Measurements from ENCODE around the gene SLC39A8.

DNA sequence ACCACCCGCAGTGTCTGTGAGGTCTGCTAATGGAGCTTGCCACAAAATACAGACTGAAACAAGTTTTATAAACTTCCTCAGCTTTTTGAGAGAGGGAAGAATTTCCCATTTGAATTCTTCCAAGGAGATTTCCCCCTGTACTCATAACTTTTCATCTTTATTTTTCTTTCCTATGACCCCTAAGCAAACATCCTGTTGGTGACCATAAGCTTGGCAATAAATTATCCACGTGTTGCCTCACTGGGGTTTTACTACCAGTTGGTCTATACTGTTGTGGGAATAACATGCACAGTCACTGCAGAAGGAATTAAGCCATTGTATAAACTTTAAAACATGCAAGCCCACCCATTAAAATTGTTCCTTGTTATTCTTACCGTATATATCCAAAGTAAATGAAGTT lies 86.2 kb downstream of the SLC39A8 start:
- TF ChIP-seq, protein P1, sequence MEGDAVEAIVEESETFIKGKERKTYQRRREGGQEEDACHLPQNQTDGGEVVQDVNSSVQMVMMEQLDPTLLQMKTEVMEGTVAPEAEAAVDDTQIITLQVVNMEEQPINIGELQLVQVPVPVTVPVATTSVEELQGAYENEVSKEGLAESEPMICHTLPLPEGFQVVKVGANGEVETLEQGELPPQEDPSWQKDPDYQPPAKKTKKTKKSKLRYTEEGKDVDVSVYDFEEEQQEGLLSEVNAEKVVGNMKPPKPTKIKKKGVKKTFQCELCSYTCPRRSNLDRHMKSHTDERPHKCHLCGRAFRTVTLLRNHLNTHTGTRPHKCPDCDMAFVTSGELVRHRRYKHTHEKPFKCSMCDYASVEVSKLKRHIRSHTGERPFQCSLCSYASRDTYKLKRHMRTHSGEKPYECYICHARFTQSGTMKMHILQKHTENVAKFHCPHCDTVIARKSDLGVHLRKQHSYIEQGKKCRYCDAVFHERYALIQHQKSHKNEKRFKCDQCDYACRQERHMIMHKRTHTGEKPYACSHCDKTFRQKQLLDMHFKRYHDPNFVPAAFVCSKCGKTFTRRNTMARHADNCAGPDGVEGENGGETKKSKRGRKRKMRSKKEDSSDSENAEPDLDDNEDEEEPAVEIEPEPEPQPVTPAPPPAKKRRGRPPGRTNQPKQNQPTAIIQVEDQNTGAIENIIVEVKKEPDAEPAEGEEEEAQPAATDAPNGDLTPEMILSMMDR (IDR thresholded peaks at IDR 0.05) = no peak
- no peak for TF ChIP-seq POLR2A (IDR thresholded peaks at IDR 0.05)
- TF ChIP-seq POLR2AphosphoS5 (IDR thresholded peaks at IDR 0.05) = no peak

All from prostate gland (tissue), 2 donors.